HepG2 (cell line): Measurements from ENCODE around the gene B9D2. TPM values are rescaled to one million over a fixed set of nuclear protein-coding genes. Genes with fewer than 3 reads are reported as not detected.

Experiments
- AGO2 ChIP-seq: fragments of 200-400 bp; formaldehyde crosslinking; optimal IDR thresholded peaks from 2 replicates; pipeline ENCODE3; 2017; ENCODE audit warnings: mild to moderate bottlenecking, low read depth, low read length, moderate library complexity
- CBFB ChIP-seq: sonication (generic); formaldehyde crosslinking; IDR thresholded peaks from 2 replicates; pipeline ENCODE4 v1.4.0; 2020; ENCODE audit warnings: missing genetic modification reagents
- GZF1 ChIP-seq: sonication (generic); formaldehyde crosslinking; IDR thresholded peaks from 2 replicates; pipeline ENCODE4 v1.5.1; 2020; ENCODE audit warnings: mild to moderate bottlenecking, missing genetic modification reagents
- HMG20B ChIP-seq: conservative IDR thresholded peaks from 2 replicates; pipeline ENCODE4 v1.6.1; 2016; ENCODE audit warnings: missing genetic modification reagents, missing compliant biosample characterization
- NFE2 ChIP-seq: sonication (generic); formaldehyde crosslinking; IDR thresholded peaks from 2 replicates; pipeline ENCODE4 v1.4.0; 2020; ENCODE audit warnings: missing genetic modification reagents
- POLR2A ChIP-seq, 2 experiments: IDR thresholded peaks; 2 replicates each; pipeline ENCODE4 v1.6.1; 2011; ENCODE audit warnings: low read depth in 2 of 2, low read length in 2 of 2, mild to moderate bottlenecking in 1 of 2, moderate library complexity in 1 of 2; ENCODE audit not compliant: insufficient read depth in 1 of 2
- PRDM10 ChIP-seq: sonication (generic); formaldehyde crosslinking; IDR thresholded peaks from 2 replicates; pipeline ENCODE4 v1.4.0; 2020; ENCODE audit warnings: low read depth, missing genetic modification reagents
- ZKSCAN8 ChIP-seq: IDR thresholded peaks from 2 replicates; pipeline ENCODE4 v1.6.1; 2016; ENCODE audit warnings: borderline replicate concordance, missing genetic modification reagents, missing compliant biosample characterization
- ZNF207 ChIP-seq: fragments of 450-650 bp; IDR thresholded peaks from 2 replicates; pipeline ENCODE4 v1.6.1; 2016; ENCODE audit warnings: antibody characterized with exemption, borderline replicate concordance
- ZNF543 ChIP-seq: sonication (generic); formaldehyde crosslinking; IDR thresholded peaks from 2 replicates; pipeline ENCODE4 v1.4.0; 2020; ENCODE audit warnings: mild to moderate bottlenecking, missing genetic modification reagents
- ZNF710 ChIP-seq: sonication (generic); formaldehyde crosslinking; IDR thresholded peaks from 2 replicates; pipeline ENCODE4 v1.5.0; 2020; ENCODE audit warnings: mild to moderate bottlenecking, missing genetic modification reagents, borderline replicate concordance
- ZNF790 ChIP-seq: sonication (generic); formaldehyde crosslinking; IDR thresholded peaks from 2 replicates; pipeline ENCODE4 v1.8.0; 2022; ENCODE audit warnings: missing genetic modification reagents, mild to moderate bottlenecking, borderline replicate concordance
- ZNF879 ChIP-seq: sonication (generic); formaldehyde crosslinking; IDR thresholded peaks from 2 replicates; pipeline ENCODE4 v1.8.1; 2023; ENCODE audit warnings: missing genetic modification reagents
- polyA plus RNA-seq, 8 experiments: library from polyadenylated mRNA; depleted of rRNA in 3 of 8; stranded (reverse) in 7 of 8; unstranded in 1 of 8; fragments of >200 nt; fragmentation: Illumina TruSeq in 4 of 8; extraction: Trizol in 4 of 8; gene quantifications; 2 replicates each; pipeline versions ENCODE4 v1.2.1 to v1.2.3, GENCODE V29; 2011 to 2016; ENCODE audit warnings: low read depth in 4 of 8, missing spikeins in 1 of 8, mixed read lengths in 1 of 8; ENCODE audit not compliant: insufficient read depth in 1 of 8
- total RNA-seq, 5 experiments: library from RNA; depleted of rRNA; stranded (reverse); fragments of >200 nt; fragmentation: Illumina TruSeq; extraction: Trizol; gene quantifications; 2 replicates each; pipeline ENCODE4 v1.2.3, GENCODE V29; 2016; ENCODE audit warnings: low read depth in 1 of 5
- TF ChIP-seq, protein P1 (sequence below): sonication (generic); formaldehyde crosslinking; IDR thresholded peaks from 2 replicates; pipeline ENCODE4 v1.4.0; 2020; ENCODE audit warnings: missing genetic modification reagents, borderline replicate concordance
- TF ChIP-seq, protein P2 (sequence below): sonication (generic); formaldehyde crosslinking; IDR thresholded peaks from 2 replicates; pipeline ENCODE4 v1.8.0; 2022; ENCODE audit warnings: mild to moderate bottlenecking, missing genetic modification reagents; ENCODE audit not compliant: insufficient replicate concordance
- TF ChIP-seq, protein P3 (sequence below), 2 experiments: sonication (generic) in 1 of 2; formaldehyde crosslinking in 1 of 2; IDR thresholded peaks; 2 replicates each; pipeline versions ENCODE4 v1.4.0 to v1.6.1; 2018 to 2020; ENCODE audit warnings: missing genetic modification reagents in 2 of 2, borderline replicate concordance in 1 of 2, low read depth in 1 of 2, mild to moderate bottlenecking in 1 of 2, missing biosample characterization in 1 of 2

B9D2 gene
- total and polyA plus RNA-seq, 2 of the 13 experiments (the other 11 are each of a cell fraction or from before 2014, with no cell fraction given), result 3.1 to 4.4 TPM

DNA sequence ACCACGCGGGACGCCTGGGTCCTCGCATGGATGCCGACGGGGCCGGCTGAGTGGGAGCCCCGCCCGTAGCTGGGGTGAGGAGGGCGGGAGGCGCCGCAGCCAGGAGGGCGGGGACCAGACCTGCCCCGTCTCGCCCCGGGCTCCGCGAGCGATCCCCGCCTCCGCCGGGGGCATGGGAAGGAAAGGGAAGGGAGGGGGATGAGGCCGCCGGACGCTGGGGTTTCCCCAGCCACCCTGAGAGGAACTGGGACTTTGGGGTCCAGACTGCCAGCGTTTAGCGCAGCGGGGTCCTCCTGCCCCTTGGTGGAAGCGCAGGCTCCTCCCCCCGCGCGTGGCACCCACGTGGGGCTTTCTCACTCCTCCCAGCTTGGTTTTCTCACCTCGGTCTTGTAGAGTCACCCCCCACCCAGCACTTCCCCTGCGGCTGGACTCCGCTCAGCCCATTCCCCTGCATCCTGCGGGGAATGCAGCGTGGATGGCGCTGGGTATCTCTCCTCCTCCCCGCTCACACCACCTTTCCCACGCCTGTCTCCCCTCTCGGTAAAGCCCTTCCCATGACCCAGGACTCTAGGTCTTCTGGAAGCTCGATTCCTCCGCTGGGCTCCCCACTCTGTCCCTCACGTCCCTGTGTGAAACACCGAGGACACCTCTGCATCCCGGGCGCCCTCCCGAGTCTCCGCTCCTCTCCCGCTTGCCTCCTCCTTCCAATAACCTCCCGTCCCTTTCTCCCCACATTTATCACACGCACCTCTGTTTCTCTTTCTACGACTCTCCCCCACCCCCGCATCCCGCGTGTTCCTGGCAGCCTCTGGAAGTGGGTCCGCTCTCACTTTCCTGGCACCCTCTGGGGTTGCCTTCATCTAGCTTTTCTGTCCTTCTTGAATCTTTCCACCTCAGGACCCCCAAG, 12.4 kb downstream of the B9D2 start (continued):
- TF ChIP-seq ZKSCAN8 (CRISPR knock-in tag), result no peak
- TF ChIP-seq ZNF879, result no peak
- TF ChIP-seq AGO2, result peak; percentile 70
- TF ChIP-seq ZNF543 (CRISPR knock-in tag), result 0 out of 2 replicates have a peak, but pooled peaks have one; percentile 40
- TF ChIP-seq, protein P1, sequence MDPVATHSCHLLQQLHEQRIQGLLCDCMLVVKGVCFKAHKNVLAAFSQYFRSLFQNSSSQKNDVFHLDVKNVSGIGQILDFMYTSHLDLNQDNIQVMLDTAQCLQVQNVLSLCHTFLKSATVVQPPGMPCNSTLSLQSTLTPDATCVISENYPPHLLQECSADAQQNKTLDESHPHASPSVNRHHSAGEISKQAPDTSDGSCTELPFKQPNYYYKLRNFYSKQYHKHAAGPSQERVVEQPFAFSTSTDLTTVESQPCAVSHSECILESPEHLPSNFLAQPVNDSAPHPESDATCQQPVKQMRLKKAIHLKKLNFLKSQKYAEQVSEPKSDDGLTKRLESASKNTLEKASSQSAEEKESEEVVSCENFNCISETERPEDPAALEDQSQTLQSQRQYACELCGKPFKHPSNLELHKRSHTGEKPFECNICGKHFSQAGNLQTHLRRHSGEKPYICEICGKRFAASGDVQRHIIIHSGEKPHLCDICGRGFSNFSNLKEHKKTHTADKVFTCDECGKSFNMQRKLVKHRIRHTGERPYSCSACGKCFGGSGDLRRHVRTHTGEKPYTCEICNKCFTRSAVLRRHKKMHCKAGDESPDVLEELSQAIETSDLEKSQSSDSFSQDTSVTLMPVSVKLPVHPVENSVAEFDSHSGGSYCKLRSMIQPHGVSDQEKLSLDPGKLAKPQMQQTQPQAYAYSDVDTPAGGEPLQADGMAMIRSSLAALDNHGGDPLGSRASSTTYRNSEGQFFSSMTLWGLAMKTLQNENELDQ (CRISPR knock-in tag), result no peak
- no peak for TF ChIP-seq HMG20B (CRISPR knock-in tag)
- TF ChIP-seq, protein P2, sequence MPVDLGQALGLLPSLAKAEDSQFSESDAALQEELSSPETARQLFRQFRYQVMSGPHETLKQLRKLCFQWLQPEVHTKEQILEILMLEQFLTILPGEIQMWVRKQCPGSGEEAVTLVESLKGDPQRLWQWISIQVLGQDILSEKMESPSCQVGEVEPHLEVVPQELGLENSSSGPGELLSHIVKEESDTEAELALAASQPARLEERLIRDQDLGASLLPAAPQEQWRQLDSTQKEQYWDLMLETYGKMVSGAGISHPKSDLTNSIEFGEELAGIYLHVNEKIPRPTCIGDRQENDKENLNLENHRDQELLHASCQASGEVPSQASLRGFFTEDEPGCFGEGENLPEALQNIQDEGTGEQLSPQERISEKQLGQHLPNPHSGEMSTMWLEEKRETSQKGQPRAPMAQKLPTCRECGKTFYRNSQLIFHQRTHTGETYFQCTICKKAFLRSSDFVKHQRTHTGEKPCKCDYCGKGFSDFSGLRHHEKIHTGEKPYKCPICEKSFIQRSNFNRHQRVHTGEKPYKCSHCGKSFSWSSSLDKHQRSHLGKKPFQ (CRISPR knock-in tag), result no peak
- TF ChIP-seq PRDM10, result 0 out of 2 replicates have a peak, but pooled peaks have one; percentile 4
- no peak for TF ChIP-seq ZNF207
- no peak for TF ChIP-seq NFE2 (CRISPR knock-in tag)
- no peak for TF ChIP-seq POLR2A (IDR thresholded peaks at IDR 0.05; ENCODE audit: insufficient read depth in 1 of 2, low read depth in 2 of 2, low read length in 2 of 2)
- no peak for TF ChIP-seq GZF1 (CRISPR knock-in tag)
- TF ChIP-seq, protein P3, sequence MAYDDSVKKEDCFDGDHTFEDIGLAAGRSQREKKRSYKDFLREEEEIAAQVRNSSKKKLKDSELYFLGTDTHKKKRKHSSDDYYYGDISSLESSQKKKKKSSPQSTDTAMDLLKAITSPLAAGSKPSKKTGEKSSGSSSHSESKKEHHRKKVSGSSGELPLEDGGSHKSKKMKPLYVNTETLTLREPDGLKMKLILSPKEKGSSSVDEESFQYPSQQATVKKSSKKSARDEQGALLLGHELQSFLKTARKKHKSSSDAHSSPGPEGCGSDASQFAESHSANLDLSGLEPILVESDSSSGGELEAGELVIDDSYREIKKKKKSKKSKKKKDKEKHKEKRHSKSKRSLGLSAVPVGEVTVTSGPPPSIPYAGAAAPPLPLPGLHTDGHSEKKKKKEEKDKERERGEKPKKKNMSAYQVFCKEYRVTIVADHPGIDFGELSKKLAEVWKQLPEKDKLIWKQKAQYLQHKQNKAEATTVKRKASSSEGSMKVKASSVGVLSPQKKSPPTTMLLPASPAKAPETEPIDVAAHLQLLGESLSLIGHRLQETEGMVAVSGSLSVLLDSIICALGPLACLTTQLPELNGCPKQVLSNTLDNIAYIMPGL (CRISPR knock-in tag; IDR thresholded peaks at IDR 0.05; ENCODE audit: borderline replicate concordance in 1 of 2, low read depth in 1 of 2), result peak in 1 of 2 experiments; percentile 23; a peak in 1 of 4 replicates
- no peak for TF ChIP-seq CBFB (CRISPR knock-in tag)
- no peak for TF ChIP-seq ZNF790
- TF ChIP-seq ZNF710 (CRISPR knock-in tag), result 0 out of 2 replicates have a peak, but pooled peaks have one; percentile 24
